DMS153 treated with DMSO at 0.1 percent for 48 hours (cell line): Measurements from ENCODE around the gene DHX35.
A peak's percentile ranks its signal among the peaks of the same experiment; 100 is the strongest.

Experiments
- DNase-seq: peaks from one replicate; lab custom pipeline; 2025; ENCODE audit not compliant: unreplicated experiment; lab: John Stamatoyannopoulos, UW

Gene DHX35

GRCh38 chr20:38962044-38962927, at the start of gene DHX35:
Gene DHX35, plus strand, starts transcription at chr20:38962344. Its CDS starts 24 bp downstream, at chr20:38962368.
- peak; percentile 93 for DNase-seq

- DNase-seq, result no peak
Measured at GRCh38 chr20:38915355-38915754, 46.8 kb upstream of the DHX35 start.

GRCh38 chr20:38917657-38918056, 44.5 kb upstream of the DHX35 start:
- DNase-seq, result no peak

- DNase-seq, result no peak
Measured at GRCh38 chr20:38918172-38918571, 44.0 kb upstream of the DHX35 start.

- no peak for DNase-seq
Measured at GRCh38 chr20:38919683-38920082, 42.5 kb upstream of the DHX35 start.

GRCh38 chr20:38920411-38920810, 41.7 kb upstream of the DHX35 start:
- DNase-seq, result no peak

GRCh38 chr20:38920851-38921250, 41.3 kb upstream of the DHX35 start:
- DNase-seq, result no peak

GRCh38 chr20:38924718-38925117, 37.4 kb upstream of the DHX35 start:
- DNase-seq, result no peak

- peak; percentile 94 for DNase-seq
Measured at GRCh38 chr20:38926142-38926933, 35.8 kb upstream of the DHX35 start, which contains the start of gene FAM83D. Gene FAM83D, plus strand, starts transcription at chr20:38926417. Its CDS starts 26 bp downstream, at chr20:38926443.

- no peak for DNase-seq
Measured at GRCh38 chr20:38926934-38927616, 35.1 kb upstream of the DHX35 start.

- DNase-seq, result no peak
Measured at GRCh38 chr20:38927902-38928578, 34.1 kb upstream of the DHX35 start.

GRCh38 chr20:38930242-38930569, 31.9 kb upstream of the DHX35 start:
- no peak for DNase-seq

- DNase-seq, result no peak
Measured at GRCh38 chr20:38931984-38932383, 30.2 kb upstream of the DHX35 start.

GRCh38 chr20:38932457-38933120, 29.6 kb upstream of the DHX35 start:
- DNase-seq, result no peak

- no peak for DNase-seq
Measured at GRCh38 chr20:38934530-38934929, 27.6 kb upstream of the DHX35 start.

- DNase-seq, result no peak
Measured at GRCh38 chr20:38935285-38935684, 26.9 kb upstream of the DHX35 start.

GRCh38 chr20:38935967-38936407, 26.2 kb upstream of the DHX35 start:
- DNase-seq, result no peak

- no peak for DNase-seq
Measured at GRCh38 chr20:38937000-38937399, 25.1 kb upstream of the DHX35 start.

GRCh38 chr20:38937978-38938473, 24.1 kb upstream of the DHX35 start:
- no peak for DNase-seq

GRCh38 chr20:38939686-38940085, 22.5 kb upstream of the DHX35 start:
- no peak for DNase-seq
